ENCODE data around the gene SARDH.

DNA sequence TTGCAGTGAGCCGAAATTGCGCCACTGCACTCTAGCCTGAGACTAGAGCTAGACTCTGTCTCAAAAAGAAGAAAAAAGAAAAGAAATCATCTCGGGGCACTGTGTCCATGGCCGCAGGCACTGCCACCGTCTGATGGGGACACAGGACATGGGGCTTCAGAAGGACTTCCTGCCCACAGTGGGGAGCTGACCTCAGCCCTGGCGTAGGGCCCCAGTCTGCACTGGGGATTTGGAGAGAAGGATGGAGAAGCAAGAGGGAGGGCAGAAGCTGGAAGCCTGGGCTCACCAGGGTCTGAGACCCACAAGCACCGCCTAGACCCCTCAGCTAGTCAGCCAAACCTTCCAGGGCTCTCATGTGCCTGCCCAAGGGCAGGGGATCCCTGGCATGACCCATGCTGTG lies 4.1 kb upstream of the SARDH start:
- TF ChIP-seq SNRNP70 (optimal IDR thresholded peaks at IDR 0.05; ENCODE audit: low read depth, low read length) (no peak), ATF6 (CRISPR knock-in tag; IDR thresholded peaks at IDR 0.05) (no peak), POLR3A (IDR thresholded peaks at IDR 0.05; ENCODE audit: borderline replicate concordance, extremely low read depth, insufficient read depth, insufficient read length) (no peak), EHMT2 (IDR thresholded peaks at IDR 0.05) (no peak), FOS (IDR thresholded peaks at IDR 0.05; ENCODE audit: extremely low read depth, insufficient read length) (no peak), CTCF (IDR thresholded peaks at IDR 0.05 in 2 of 3, conservative IDR thresholded peaks at IDR 0.05 in 1 of 3; ENCODE audit: insufficient read depth in 2 of 3, low read depth in 1 of 3, low read length in 3 of 3) (no peak)
